PC-3 (cell line): ENCODE results near the gene CRACR2B. TPM values are rescaled to one million over a fixed set of nuclear protein-coding genes. Genes with fewer than 3 reads are reported as not detected.

Experiments
- ATAC-seq: fragments of 200-7000 bp; cut with Tn5 transposase; 2 replicates; pipeline ENCODE4 v1.9.1; 2020; ENCODE audit warnings: mild to moderate bottlenecking, moderate library complexity
- BruUV-seq: library from RNA; stranded (reverse); fragments of 400-500 nt; replicated peaks from 2 replicates; lab custom pipeline; 2021; lab: Mats Ljungman, UMichigan
- CTCF ChIA-PET: fragments of 300-600 bp; sonication (Branson Sonifier 250); formaldehyde crosslinking; loops from one replicate; lab custom pipeline; 2022; ENCODE audit warnings: antibody characterized with exemption; lab: Charles Lee
- POLR2A ChIA-PET: fragments of 300-600 bp; sonication (Branson Sonifier 250); formaldehyde crosslinking; loops from one replicate; lab custom pipeline; 2022; ENCODE audit warnings: antibody characterized with exemption; ENCODE audit not compliant: unreplicated experiment; lab: Charles Lee
- DNase-seq: peaks from one replicate; pipeline ENCODE4 v3.0.0-alpha.2; 2015
- H2AFZ ChIP-seq: fragments of 300-600 bp; sonication (generic); 2 replicates; pipeline ENCODE4 v1.6.0; 2016; ENCODE audit warnings: antibody characterized with exemption, low read length
- H3F3A ChIP-seq: fragments of 300-600 bp; sonication (generic); one replicate; pipeline ENCODE4 v1.6.0; 2017; ENCODE audit warnings: antibody characterized with exemption, low read length, control low read depth, mild to moderate bottlenecking; ENCODE audit not compliant: unreplicated experiment
- H3K27ac ChIP-seq: fragments of 300-600 bp; sonication (generic); 2 replicates; pipeline ENCODE4 v1.5.1; 2016; ENCODE audit warnings: mild to moderate bottlenecking, low read length
- H3K27me3 ChIP-seq: fragments of 300-600 bp; sonication (generic); 2 replicates; pipeline ENCODE4 v1.6.1; 2016; ENCODE audit warnings: low read length, mixed read lengths
- H3K36me3 ChIP-seq: fragments of 300-600 bp; sonication (generic); 2 replicates; pipeline ENCODE4 v1.6.1; 2016; ENCODE audit warnings: low read depth, mixed run types, low read length, mixed read lengths
- H3K4me1 ChIP-seq: fragments of 300-600 bp; sonication (generic); 2 replicates; pipeline ENCODE4 v1.5.1; 2016; ENCODE audit warnings: low read length; ENCODE audit not compliant: insufficient read depth
- H3K4me2 ChIP-seq: fragments of 300-600 bp; sonication (generic); 2 replicates; pipeline ENCODE4 v1.6.0; 2016; ENCODE audit warnings: low read length
- H3K4me3 ChIP-seq: fragments of 300-600 bp; sonication (generic); 2 replicates; pipeline ENCODE4 v1.5.1; 2016; ENCODE audit warnings: mild to moderate bottlenecking, low read length, mixed read lengths
- H3K79me2 ChIP-seq: fragments of 300-600 bp; sonication (generic); 2 replicates; pipeline ENCODE4 v1.6.1; 2017; ENCODE audit warnings: low read length, mixed read lengths
- H3K9ac ChIP-seq: fragments of 300-600 bp; sonication (generic); 2 replicates; pipeline ENCODE4 v1.6.0; 2016; ENCODE audit warnings: mild to moderate bottlenecking, low read length
- H3K9me2 ChIP-seq: fragments of 300-600 bp; sonication (generic); replicated peaks from 2 replicates; pipeline ENCODE4 v1.6.1; 2016; ENCODE audit warnings: mixed run types, low read length, mixed read lengths
- H3K9me3 ChIP-seq: fragments of 300-600 bp; sonication (generic); 2 replicates; pipeline ENCODE4 v1.6.1; 2016; ENCODE audit warnings: low read length, mixed read lengths
- H4K20me1 ChIP-seq: fragments of 300-600 bp; sonication (generic); 2 replicates; pipeline ENCODE4 v1.6.1; 2016; ENCODE audit warnings: low read length, mixed read lengths
- EZH2 ChIP-seq: fragments of 300-600 bp; sonication (generic); IDR thresholded peaks from one replicate; pipeline ENCODE4 v1.6.1; 2017; ENCODE audit warnings: antibody characterized with exemption, mild to moderate bottlenecking, low read length; ENCODE audit not compliant: unreplicated experiment
- EZH2phosphoT487 ChIP-seq: fragments of 300-600 bp; sonication (generic); IDR thresholded peaks from 2 replicates; pipeline ENCODE4 v1.6.1; 2018; ENCODE audit warnings: mild to moderate bottlenecking, antibody characterized with exemption, low read length, borderline replicate concordance
- intact Hi-C: fragments of 100-400 bp; cut with micrococcal nuclease; formaldehyde crosslinking; loops from 2 replicates; pipeline ENCODE4 v1.9.0; 2023
- total RNA-seq: library from RNA; depleted of rRNA; stranded (reverse); fragments of >200 nt; gene quantifications from 2 replicates; pipeline ENCODE4 v1.2.3, GENCODE V29; 2014
- TF ChIP-seq, protein P1 (sequence below): fragments of 300-600 bp; sonication (generic); conservative IDR thresholded peaks from 2 replicates; pipeline ENCODE4 v1.5.1; 2017; ENCODE audit warnings: antibody characterized with exemption, low read depth, mild to moderate bottlenecking, low read length

Gene CRACR2B
- total RNA-seq, 1 experiment from 2014 or later = 10.6 TPM

DNA sequence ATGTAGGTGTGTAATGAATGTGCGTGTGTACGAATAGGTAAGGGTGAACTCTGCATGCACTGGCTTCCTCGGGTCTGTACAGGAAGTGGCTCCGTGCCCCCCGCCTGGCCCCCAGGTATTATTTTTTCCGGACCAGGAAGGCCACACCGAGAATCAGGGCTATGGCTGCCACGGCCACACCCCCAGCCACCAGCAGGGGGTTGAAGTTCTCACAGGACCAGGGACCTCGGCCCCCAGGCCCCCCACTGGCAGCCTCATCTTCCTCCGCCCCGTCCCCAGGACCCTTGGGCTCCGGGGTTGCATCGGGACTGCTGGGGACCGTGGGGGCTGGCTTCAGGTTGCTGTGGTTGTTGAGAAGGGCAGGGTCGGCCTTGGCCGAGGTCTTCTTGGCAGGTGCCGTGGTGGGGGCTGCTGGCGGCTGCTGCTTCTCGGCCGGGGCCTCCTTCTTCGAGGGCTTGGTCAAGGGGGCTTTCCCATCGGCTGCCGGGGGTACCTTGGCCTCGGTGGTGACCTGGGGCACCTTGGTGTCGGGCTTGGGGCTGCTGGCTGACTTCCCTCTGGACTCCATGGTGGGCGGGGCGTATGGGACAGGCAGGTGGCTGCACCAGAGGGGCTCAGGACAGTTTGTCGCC is 39.6 kb upstream of the CRACR2B start:
- Histone ChIP-seq H3K9me2 (no peaks in the 10 kb centered on the region), H3K27me3 (no peaks in the 10 kb centered on the region), H3F3A (no peaks in the 10 kb centered on the region), H3K79me2 (no peaks in the 10 kb centered on the region), H3K9me3 (no peaks in the 10 kb centered on the region), H3K4me1 (no peaks in the 10 kb centered on the region), H3K27ac (no peak overlapping the region), H4K20me1 (no peaks in the 10 kb centered on the region), H3K36me3 (no peaks in the 10 kb centered on the region; the same call in 1 of the 2 replicates), H3K9ac (no peak overlapping the region), H3K4me2 (no peak overlapping the region), H2AFZ (no peak overlapping the region), H3K4me3 (no peak overlapping the region)
- BruUV-seq = no TSS peak
- CTCF ChIA-PET = no interaction called here
- TF ChIP-seq EZH2 (no peak), EZH2phosphoT487 (no peak)
- TF ChIP-seq, protein P1, sequence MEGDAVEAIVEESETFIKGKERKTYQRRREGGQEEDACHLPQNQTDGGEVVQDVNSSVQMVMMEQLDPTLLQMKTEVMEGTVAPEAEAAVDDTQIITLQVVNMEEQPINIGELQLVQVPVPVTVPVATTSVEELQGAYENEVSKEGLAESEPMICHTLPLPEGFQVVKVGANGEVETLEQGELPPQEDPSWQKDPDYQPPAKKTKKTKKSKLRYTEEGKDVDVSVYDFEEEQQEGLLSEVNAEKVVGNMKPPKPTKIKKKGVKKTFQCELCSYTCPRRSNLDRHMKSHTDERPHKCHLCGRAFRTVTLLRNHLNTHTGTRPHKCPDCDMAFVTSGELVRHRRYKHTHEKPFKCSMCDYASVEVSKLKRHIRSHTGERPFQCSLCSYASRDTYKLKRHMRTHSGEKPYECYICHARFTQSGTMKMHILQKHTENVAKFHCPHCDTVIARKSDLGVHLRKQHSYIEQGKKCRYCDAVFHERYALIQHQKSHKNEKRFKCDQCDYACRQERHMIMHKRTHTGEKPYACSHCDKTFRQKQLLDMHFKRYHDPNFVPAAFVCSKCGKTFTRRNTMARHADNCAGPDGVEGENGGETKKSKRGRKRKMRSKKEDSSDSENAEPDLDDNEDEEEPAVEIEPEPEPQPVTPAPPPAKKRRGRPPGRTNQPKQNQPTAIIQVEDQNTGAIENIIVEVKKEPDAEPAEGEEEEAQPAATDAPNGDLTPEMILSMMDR = no peak
- POLR2A ChIA-PET = interaction anchor here (0.5 kb wide), 1 partner anchor 45 kb away, joined by 9 read pairs; the partner anchor contains the start of gene CD151
- intact Hi-C loops = no loop called here
- DNase-seq (no peak), ATAC-seq (no peak)

DNA sequence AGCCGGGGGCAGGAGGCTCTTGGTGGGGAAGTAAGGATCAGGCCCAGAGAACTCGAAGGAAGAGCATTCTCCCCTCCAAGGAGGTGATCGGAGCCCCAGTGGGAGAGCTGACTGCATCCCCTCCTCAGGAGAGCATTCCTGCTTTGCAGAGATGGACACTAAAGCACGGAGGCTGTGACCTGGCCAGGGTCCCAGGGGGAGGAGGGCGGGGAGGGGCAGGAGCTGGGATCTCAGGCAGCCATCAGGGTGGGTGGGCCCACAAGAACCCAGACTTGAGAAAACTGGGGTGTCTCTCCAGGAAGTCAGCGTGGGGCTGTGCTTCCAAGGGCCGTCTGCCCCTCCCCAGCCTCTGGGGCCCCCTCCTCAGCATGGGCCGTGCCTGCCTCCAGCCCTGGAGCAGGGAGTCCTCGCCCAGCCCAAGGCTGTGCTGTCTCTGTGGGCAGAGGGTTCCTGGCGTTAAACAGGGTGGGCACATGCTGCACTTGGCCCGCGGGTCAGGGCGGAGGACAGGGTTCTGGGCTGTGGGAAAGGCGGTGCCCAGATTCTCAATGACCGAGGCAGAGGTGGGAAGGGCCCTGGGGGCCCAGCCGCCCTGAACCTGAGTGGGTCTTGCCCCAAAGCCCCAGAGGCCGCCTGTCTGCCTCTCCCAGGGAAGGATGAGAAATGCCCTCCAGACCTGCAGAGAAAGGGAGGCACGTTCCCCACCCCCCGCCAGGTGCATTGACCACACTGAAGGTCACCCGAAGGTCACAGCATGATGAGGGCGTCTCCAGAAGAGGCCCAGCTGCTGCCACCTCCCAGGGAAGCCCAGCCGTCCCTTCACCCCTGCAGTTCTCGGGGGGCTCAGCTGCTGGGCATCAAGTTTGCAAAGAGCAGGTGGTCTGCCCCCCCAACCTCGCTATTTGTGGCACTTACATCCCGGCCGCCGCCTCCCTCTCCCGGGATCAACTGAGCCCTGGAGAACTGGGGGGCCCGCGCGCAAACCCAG is 38.5 kb upstream of the CRACR2B start:
- Histone ChIP-seq H4K20me1 (no peaks in the 10 kb centered on the region), H3K9me3 (no peaks in the 10 kb centered on the region), H3K36me3 (no peaks in the 10 kb centered on the region; the same call in 1 of the 2 replicates), H3K4me2 (no peak overlapping the region), H3F3A (no peaks in the 10 kb centered on the region), H3K4me1 (no peaks in the 10 kb centered on the region), H3K27me3 (no peaks in the 10 kb centered on the region), H3K79me2 (no peaks in the 10 kb centered on the region), H3K27ac (no peak overlapping the region), H3K9ac (no peak overlapping the region), H3K4me3 (no peak overlapping the region), H3K9me2 (no peaks in the 10 kb centered on the region), H2AFZ (no peak overlapping the region)
- no TSS peak for BruUV-seq
- TF ChIP-seq, protein P1 = no peak
- no peak for TF ChIP-seq EZH2phosphoT487
- no peak for TF ChIP-seq EZH2
- intact Hi-C loops = no loop called here
- DNase-seq (no peak), ATAC-seq (no peak)
- ChIA-PET CTCF (no interaction called here), POLR2A (no interaction called here)
